GM19372 (cell line): Measurements from ENCODE around the gene GGN.
A peak's percentile ranks its signal among the peaks of the same experiment; 100 is the strongest.
"Not testable (repeated sequence)": the region's sequence is repeated elsewhere in the genome, so short reads cannot be mapped to it uniquely, and the experiment has no call there.

Source experiments
- ATAC-seq: cut with Tn5 transposase; IDR thresholded peaks from one replicate; pipeline ENCODE4 v1.9.1; 2021; ENCODE audit warnings: mild to moderate bottlenecking, low read depth, moderate library complexity; ENCODE audit not compliant: unreplicated experiment

The GGN gene

GRCh38 chr19:38411898-38412297, 24.1 kb upstream of the GGN start:
- ATAC-seq, result not testable (repeated sequence)

GRCh38 chr19:38411041-38411712, 23.3 kb upstream of the GGN start:
- ATAC-seq, result no peak

GRCh38 chr19:38410407-38410806, 22.6 kb upstream of the GGN start:
- not testable (repeated sequence) for ATAC-seq

GRCh38 chr19:38409631-38410133, 21.8 kb upstream of the GGN start:
- no peak for ATAC-seq

GRCh38 chr19:38405276-38405675, 17.4 kb upstream of the GGN start:
- ATAC-seq, result no peak

- no peak for ATAC-seq
These were observed 17.0 kb upstream of the GGN start for GRCh38 chr19:38404858-38405257.

- peak; percentile 94 for ATAC-seq
These were observed 15.3 kb upstream of the GGN start, which contains the start of gene FAM98C for GRCh38 chr19:38402967-38403674. Gene FAM98C (plus strand): TSS chr19:38403093. CDS start chr19:38403154, 61 bp downstream.

- peak; percentile 12 for ATAC-seq
These were observed 14.8 kb upstream of the GGN start for GRCh38 chr19:38402623-38402966.

GRCh38 chr19:38401148-38401547, 13.3 kb upstream of the GGN start:
- no peak for ATAC-seq

GRCh38 chr19:38400361-38400760, 12.5 kb upstream of the GGN start:
- ATAC-seq, result no peak

- no peak for ATAC-seq
These were observed 11.7 kb upstream of the GGN start for GRCh38 chr19:38399537-38399936.

GRCh38 chr19:38399081-38399480, 11.2 kb upstream of the GGN start:
- ATAC-seq, result no peak

GRCh38 chr19:38395381-38396114, 7.7 kb upstream of the GGN start:
- no peak for ATAC-seq

GRCh38 chr19:38394488-38394887, 6.7 kb upstream of the GGN start:
- ATAC-seq, result no peak

GRCh38 chr19:38392707-38393308, 5.0 kb upstream of the GGN start:
- no peak for ATAC-seq

- no peak for ATAC-seq
These were observed 4.2 kb upstream of the GGN start for GRCh38 chr19:38391911-38392464.

- no peak for ATAC-seq
These were observed 2.4 kb upstream of the GGN start for GRCh38 chr19:38389957-38390924.

- no peak for ATAC-seq
These were observed 1.5 kb upstream of the GGN start for GRCh38 chr19:38389101-38389925.
